Renal cortex interstitium (tissue), 11 donors: ENCODE data around the gene COL18A1. TPM values are rescaled to one million over a fixed set of nuclear protein-coding genes. Genes with fewer than 3 reads are reported as not detected.

ENCODE experiments used
- DNase-seq, 11 donors: peaks; one replicate each; pipeline ENCODE4 v3.0.0-alpha.2; 2013; ENCODE audit warnings: low read depth in 9 of 11, low spot score in 4 of 11; ENCODE audit errors: extremely low read depth in 1 of 11
- polyA plus RNA-seq, 3 donors: library from polyadenylated mRNA; unstranded; fragments of 120-200 nt; gene quantifications; one replicate each; pipeline ENCODE4 v1.2.1, GENCODE V29; 2013; ENCODE audit not compliant: insufficient read length in 3 of 3

The COL18A1 gene
- polyA plus RNA-seq, 3 donors = 101 to 232 (median 169) TPM

DNA sequence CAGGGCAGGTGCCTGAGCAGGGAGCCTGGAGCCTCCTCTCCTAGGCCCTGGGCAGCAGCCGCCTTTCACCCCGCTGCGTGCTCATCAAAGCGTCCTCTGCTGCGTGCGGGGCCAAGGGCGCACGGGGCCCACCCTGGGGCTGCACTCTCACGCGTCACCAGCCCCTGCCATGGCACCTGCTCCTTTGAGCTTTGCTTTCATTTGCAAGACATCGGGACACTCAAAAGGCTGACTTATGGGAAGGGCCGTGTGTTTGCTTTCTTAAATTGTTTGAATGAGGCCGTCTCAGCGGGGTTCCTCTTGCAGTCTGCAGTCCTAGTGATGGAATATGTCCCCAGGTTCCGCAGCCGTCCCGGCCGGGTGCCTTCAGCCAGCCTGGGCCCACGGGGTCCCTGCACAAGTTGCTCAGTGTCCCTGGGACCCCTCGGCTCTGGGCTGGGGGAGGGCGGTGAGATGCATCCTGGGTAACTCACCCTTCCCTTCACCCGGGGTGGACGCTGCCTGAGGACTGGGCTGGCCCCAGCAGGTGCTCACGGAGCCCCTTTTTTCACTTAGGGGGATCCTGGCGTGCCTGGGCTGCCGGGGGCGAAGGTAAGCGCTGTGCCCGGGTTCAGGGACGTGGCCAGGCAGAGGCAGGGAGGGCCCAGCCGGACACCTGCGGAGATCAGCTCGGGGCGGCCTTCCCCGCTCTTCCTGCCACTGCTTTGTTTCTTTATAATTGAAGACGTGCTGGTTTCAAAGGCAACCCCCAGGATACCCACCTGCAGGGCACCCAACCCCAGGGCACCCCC, 84.2 kb downstream of the COL18A1 start:
- no peak for DNase-seq

DNA sequence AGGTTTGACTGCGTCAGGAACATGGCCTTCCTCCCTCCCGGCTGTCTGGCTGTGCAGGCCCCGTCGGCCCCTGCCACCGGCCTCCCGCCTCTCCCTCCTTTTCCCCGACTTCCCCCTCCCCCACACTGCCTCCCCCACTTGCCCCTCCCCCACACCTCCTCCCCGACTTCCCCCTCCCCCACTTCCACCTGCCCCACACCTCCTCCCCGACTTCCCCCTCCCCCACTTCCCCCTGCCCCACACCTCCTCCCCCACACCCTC, 84.7 kb downstream of the COL18A1 start:
- no peak for DNase-seq

DNA sequence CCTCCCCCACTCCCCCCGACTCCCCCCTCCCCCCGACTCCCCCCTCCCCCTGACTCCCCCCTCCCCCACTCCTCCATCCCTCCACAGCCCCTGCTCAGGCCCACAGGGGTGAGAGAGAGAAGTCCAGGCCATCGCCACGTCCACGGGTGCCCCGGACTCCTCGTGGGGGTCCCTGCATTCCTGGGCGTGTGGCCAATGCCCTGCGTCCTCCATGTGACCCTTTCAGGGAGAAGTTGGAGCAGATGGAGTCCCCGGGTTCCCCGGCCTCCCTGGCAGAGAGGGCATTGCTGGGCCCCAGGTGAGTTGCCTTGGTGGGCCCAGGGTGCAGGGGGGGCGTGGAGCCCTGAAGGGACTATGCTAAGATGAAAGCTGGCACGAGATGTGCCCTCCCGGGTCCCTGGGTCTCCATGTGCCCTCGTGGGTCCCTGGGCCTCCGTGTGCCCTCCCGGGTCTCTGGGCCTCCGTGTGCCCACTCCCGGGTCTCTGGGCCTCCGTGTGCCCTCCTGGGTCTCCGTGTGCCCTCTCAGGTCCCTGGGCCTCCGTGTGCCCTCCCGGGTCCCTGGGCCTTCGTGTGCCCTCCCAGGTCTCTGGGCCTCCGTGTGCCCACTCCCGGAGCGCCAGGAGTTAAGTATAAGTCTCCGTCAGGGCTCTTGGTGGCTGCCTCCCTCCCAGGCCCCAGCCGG, 85.2 kb downstream of the COL18A1 start:
- no peak for DNase-seq

DNA sequence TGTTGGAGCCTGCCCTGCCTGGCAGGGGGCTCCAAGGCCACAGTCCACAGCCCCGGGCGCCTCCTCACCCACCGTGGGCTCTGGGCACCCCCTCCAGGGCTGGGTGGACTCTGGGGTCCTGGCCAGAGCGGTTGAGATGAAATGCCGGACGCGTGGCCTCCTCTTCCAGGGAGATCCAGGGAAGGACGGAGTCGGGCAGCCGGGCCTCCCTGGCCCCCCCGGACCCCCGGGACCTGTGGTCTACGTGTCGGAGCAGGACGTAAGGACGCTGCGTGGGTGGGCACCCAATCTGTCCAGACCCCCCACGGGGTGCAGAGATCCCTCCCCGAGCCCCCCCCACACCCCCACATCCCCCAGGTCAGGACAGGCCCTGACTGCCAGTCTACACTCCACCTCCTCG, 86.1 kb downstream of the COL18A1 start:
- no peak for DNase-seq

DNA sequence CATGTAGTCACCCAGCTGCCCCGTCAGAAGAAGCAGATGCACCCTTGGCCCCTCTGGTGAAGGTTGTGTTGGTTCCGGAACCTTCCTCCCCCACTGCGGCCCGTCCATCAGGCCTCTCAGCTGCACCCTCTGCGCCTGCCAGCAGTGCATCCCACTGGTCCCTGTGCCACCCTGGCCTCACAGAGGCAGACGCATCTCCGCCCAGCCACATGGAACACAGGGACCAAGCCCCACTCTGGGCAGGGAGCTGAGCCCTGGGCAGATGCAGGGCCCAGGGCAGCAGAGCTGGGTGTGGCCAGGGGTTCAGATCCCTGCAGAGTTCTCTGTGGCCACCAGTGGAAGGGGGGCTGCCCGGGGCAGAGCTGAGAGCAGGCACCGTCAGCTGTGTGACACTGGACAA, 86.7 kb downstream of the COL18A1 start:
- DNase-seq = no peak

DNA sequence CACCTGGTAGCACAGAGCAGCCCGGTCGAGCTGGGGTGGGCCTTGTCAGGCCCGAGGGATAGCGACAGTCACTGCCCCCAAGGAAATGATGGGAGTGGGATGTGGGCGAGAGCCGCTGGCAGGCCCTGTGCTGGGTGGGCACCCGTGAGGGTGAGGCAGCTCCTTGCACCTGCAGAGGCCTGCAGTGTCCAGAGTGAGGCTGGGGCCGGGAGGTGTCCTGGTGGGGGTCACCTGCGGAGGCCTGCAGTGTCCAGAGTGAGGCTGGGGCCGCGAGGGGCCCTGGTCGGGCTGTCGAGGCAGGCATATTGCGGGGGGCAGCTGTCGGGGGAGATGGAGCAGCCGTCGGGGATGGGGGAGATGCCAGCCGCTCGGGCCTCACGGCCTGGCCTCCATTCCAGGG, 87.8 kb downstream of the COL18A1 start:
- DNase-seq = no peak

DNA sequence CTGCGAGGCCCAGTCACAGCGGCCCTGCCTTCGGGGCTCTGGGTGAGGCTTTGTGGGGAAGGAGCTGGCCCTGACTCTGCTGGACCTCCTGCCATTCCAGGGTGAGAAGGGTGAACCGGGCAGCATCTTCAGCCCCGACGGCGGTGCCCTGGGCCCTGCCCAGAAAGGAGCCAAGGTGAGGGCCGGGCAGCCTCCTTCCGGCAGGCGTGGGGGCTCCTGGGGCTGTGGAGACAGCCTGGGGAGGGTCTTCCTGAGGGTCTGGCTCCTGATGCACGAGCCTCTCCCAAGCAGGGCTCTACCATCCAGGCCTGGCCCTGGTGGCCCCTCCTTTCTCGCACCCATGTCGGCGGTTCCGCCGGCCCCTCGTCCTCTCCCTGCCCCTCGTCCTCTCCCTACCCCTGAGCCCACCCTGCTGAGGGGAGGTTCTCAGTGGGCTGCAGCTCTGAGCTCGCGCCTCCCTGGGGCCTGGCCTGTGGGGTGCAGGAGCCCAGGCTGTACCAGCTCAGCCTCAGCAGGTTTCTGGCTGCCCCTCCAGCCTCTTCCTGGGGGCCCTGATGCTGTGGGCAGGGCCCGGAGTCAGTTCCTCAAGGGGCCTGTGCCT, 88.5 kb downstream of the COL18A1 start:
- DNase-seq = no peak

DNA sequence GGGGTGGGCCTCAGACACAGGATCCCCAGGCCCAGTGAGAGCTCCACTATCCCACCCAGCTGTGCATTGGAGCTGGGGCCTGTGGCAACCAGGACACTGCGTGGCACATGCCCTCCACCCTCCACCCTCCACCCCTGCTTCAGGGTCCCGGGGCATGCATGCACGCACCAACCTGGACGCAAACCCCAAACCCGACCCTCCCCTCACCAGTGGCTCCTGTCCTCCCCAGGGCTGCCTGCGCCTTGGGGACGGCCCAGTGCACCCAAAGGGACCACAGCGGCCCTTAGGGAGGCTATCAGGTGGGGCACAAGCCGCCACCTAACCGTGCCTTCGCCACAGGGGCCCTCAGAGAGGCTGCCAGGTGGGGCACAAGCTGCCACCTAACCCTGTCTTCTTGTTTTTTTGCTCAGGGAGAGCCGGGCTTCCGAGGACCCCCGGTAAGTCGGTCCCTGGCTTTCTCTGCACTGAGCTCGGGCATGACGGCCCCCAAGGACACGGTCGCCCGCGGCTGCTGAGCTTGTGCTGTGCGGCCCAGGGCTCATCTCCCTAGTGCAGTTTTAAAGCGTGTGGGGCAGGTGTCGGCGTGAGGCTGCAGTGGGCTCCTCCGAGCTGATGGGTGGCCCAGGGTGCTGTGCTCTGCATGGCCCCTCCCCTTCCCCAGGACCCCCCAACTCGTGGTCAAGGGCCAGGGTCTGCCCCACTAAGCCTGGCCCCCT, 89.3 kb downstream of the COL18A1 start:
- DNase-seq = no peak

DNA sequence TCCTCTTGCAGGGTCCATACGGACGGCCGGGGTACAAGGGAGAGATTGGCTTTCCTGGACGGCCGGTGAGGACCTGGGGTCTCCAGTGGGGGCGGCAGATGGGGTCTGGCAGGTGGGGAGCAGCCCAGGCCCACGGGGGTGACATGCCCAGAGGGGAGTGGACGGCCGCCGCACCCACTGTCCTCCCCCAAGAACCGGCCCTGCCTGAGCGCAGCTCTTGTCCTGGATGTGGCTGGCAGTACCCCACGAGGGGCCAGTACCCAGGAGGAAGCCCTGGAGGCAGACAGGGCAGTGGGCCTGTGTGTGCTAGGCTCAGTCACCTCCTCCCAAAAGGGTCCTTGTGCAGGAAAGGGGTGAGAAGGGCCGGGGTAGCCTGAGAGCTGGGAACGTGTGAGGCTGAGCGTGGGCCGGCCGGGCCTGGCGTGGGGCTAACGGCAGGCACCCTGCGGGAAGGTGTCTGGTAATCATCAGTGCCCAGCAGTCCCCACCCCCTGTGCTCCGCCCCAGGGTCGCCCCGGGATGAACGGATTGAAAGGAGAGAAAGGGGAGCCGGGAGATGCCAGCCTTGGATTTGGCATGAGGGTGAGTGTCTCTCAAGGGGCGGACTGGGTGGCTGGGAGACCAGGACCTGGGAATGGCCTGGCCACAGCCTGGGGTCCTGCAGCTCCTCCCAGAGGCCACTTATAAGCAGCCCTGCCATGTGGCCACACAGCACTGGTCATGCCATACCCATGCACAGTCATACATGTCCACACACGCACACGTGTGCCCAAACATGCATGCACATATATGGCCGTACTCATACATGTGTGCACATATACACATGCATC, 90.1 kb downstream of the COL18A1 start:
- no peak for DNase-seq

DNA sequence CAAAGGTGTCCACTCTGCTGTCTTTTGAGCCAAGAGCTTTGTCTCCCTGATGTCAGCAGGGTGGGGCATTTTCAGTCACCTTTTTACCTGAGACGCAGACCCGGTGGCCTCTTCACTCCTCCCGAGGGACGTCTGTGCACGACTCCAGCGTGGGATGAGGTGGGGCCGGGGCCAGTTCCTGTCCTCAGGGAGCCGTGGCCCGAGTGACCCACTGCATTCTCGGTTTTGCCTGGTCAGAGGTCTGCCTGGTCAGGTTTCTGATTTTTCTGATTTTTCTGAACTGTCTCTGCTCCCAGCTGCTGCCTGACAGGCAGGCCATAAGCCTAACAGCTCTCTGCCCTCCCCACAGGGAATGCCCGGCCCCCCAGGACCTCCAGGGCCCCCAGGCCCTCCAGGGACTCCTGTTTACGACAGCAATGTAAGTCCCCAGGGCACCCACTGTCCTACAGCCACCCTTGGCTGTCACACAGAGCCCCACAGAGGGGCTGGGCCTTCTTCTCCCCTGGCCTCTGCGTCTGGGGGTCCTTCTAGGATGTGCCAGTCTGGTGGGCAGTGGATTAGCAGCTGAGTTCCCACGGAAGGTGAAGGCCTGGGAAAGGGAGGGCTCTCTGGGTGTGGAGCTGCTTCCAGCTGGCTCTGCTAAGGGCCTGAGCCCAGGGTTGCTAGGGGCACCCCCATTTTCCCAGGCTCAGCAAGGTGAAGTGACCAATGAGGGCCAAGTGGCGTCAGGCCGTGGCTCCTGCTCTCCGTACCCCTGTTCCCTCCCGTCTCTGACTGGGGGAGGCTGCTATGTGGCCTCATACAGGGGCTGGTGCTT, 91.4 kb downstream of the COL18A1 start:
- no peak for DNase-seq

DNA sequence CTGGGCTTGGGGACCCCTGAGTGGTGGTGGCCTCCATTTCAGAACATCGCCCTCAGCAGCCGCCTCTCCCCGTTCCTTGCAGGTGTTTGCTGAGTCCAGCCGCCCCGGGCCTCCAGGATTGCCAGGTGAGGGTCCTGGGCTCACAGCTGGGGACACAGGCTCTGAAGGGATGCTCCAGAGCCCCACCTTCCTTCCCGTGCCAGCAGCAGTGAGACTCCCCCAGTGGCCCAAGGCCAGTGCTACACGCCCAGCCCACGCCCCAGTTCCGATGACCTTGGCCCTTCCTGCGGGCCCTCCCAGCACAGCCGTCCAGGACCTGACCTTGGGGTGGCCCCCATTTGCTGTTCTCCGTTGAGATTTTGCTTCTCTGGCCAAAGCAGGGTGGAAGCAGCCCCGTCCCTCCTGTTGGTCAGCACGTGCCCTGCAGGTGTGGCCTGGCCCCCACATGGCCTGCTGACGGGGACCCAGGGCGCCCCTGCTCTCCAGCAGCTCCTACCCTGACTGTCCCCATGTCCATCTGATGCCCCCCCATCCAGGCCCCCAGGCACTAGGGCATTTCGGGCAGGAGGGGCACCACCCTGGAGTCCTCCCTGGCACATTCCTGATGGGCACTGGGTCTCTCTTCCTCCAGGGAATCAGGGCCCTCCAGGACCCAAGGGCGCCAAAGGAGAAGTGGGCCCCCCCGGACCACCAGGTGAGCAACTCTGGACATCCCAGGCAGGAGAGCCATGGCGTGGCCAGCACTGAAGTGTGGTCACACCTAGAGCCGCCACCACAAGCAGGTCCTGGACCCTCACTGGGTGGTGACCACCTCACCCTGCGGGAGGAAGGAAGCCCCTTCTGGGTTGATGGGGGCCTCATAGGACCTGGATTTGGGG, 92.2 kb downstream of the COL18A1 start:
- no peak for DNase-seq

DNA sequence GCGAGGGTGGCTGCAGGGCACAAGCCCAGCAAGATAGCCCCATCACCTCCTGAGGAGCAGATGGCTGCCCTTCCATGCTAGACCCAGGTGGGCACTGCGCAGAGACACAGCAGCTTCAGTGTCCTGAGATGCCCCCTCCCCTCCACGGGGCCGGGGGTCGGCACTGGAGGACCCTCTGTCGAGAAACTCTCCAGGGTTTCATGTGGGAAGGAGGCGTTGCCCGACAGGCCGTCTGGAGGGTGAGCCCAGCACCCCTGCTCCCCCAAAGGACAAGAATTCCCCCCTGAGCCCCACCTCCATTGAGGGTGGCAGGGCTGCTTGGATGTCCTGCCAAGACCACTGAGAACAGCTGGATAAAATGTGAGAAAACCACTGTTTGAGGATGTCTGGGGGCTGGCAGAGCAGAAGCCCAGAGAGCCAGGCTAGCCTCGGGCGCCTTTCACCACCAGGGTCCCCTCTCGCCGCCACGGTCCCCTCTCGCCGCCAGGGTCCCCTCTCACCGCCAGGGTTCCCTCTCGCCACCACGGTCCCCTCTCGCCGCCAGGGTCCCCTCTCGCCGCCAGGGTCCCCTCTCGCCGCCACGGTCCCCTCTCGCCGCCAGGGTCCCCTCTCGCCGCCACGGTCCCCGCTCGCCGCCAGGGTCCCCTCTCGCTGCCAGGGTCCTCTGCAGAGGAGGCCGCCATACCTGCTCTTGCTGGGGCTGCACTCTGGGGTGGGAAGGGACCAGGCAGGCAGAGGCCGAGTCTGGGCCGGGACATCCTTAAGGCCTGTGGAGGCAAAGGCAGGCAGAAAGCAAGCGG, 93.1 kb downstream of the COL18A1 start:
- DNase-seq = no peak

DNA sequence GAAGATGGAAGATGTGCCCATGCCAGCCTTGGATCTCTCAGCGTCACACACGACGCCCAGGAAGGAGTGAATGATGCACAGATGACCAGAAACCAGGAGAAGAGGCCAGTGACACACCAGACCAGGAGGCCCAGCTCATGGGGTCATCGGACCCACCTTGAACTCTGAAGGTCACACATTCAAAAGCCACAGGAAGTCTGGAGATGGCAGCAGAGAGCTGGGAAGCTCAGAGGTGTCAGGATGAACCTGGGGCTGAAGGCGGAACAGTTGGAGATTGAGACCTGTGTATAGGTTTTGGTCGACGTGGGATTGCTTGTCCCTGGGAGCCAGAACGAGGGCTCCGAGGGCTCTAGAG, 93.7 kb downstream of the COL18A1 start:
- DNase-seq = no peak

DNA sequence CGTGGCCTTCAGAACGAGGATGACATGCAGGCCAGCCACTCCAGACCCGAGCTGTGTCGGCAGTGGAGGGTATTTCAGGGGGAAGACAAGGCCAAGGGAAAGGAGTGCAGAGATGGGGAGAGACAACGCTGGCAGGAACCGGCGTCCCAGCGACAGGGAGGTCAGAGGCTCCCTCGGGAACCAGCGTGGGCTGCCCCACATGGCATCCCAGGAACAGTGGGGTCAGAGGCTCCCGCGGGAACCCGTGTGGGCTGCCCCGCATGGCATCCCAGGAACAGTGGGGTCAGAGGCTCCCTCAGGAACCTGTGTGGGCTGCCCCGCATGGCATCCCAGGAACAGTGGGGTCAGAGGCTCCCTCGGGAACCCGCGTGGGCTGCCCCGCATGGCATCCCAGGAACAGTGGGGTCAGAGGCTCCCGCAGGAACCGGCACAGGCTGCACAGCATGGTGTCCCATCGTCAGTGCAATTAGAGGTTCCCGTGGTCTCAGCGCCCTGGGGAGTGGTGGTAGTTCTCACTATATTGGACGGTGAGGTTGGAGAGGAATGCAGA, 94.3 kb downstream of the COL18A1 start:
- DNase-seq = no peak

DNA sequence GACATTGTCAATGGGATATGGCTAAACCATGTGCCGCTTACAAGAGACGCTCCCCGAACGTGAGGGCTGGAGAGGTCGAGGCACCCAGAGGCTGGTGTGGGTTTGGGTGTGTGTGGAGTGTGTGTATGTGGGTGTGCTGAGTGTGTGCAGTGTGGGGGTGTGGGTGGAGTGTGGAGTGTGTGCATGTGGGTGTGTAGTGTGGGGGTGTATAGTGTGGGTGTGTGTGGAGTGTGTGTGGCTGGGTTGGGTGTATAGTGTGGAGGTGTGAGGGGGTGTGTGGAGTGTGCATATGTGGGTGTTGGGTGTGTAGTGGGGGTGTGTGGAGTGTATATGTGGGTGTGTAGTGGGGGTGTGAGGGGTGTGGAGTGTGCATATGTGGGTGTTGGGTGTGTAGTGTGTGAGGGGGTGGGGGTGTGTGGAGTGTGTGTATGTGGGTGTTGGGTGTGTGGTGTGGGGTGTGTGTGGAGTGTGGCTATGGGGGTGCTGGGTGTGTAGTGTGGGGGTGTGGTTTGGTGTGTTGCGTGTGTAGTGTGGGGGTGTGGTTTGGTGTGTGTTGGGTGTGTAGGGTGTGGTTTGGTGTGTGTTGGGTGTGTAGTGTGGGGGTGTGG, 95.1 kb downstream of the COL18A1 start:
- DNase-seq = no peak
